LNCAP (cell line): ENCODE data around the gene COPB2.

Experiments used
- TF ChIP-seq, protein P1 (sequence below): fragments of 450-650 bp; IDR thresholded peaks from 2 replicates; pipeline ENCODE4 v1.5.1; 2017; ENCODE audit warnings: mild to moderate bottlenecking

Gene COPB2

GRCh38 chr3:139388821-139389551 lies 461 bp downstream of the COPB2 start:
- TF ChIP-seq, protein P1, sequence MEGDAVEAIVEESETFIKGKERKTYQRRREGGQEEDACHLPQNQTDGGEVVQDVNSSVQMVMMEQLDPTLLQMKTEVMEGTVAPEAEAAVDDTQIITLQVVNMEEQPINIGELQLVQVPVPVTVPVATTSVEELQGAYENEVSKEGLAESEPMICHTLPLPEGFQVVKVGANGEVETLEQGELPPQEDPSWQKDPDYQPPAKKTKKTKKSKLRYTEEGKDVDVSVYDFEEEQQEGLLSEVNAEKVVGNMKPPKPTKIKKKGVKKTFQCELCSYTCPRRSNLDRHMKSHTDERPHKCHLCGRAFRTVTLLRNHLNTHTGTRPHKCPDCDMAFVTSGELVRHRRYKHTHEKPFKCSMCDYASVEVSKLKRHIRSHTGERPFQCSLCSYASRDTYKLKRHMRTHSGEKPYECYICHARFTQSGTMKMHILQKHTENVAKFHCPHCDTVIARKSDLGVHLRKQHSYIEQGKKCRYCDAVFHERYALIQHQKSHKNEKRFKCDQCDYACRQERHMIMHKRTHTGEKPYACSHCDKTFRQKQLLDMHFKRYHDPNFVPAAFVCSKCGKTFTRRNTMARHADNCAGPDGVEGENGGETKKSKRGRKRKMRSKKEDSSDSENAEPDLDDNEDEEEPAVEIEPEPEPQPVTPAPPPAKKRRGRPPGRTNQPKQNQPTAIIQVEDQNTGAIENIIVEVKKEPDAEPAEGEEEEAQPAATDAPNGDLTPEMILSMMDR = no peak

- TF ChIP-seq, protein P1 = no peak
Measured at GRCh38 chr3:139388077-139388476, 1.4 kb downstream of the COPB2 start.

GRCh38 chr3:139380575-139380974 lies 8.9 kb downstream of the COPB2 start:
- TF ChIP-seq, protein P1 = no peak

GRCh38 chr3:139378587-139379241 lies 10.7 kb downstream of the COPB2 start:
- TF ChIP-seq, protein P1 = no peak

DNA sequence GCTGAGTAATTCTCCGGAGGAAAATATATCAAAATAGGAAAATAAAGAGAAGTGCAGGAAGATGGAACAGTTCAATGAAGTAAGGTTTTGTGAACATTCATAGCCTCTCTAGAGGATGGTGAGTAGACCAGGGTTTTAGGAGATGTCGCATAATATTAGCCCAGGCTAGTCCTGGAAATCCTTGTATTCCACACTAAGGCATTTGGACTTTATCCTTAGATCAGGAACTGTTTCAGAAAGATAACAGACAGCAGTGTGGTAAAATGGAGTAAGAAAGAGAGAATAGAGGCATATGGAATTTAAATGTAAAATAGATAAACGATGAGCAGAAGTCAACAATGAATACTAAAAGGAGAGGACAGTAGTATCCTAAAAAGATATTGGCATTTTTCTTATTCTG lies 12.1 kb downstream of the COPB2 start:
- TF ChIP-seq, protein P1 = no peak

- TF ChIP-seq, protein P1 = no peak
Measured at GRCh38 chr3:139374099-139374498, 15.3 kb downstream of the COPB2 start.

GRCh38 chr3:139364549-139364948 lies 24.9 kb downstream of the COPB2 start:
- TF ChIP-seq, protein P1 = no peak
